H1 (cell line): ENCODE data around the gene FAM149B1. TPM values are rescaled to one million over a fixed set of nuclear protein-coding genes. Genes with fewer than 3 reads are reported as not detected.

Experiments
- ATF2 ChIP-seq: IDR thresholded peaks from 2 replicates; pipeline ENCODE4 v1.6.1; 2012; ENCODE audit warnings: low read length, inconsistent platforms
- BACH1 ChIP-seq: IDR thresholded peaks from 2 replicates; pipeline ENCODE4 v1.6.1; 2012; ENCODE audit warnings: low read length, improper control_type of control experiment
- KDM4A ChIP-seq: IDR thresholded peaks from one replicate; pipeline ENCODE4 v1.7.1; 2012; ENCODE audit warnings: low read depth, mild to moderate bottlenecking, moderate library complexity, low read length, inconsistent platforms; ENCODE audit not compliant: severe bottlenecking
- KDM5A ChIP-seq: fragments of 200-600 bp; IDR thresholded peaks from 2 replicates; pipeline ENCODE4 v1.7.1; 2012; ENCODE audit warnings: mild to moderate bottlenecking, low read length, inconsistent platforms, mixed read lengths
- TAF7 ChIP-seq: optimal IDR thresholded peaks from 2 replicates; pipeline ENCODE3; 2011; ENCODE audit warnings: low read depth, mild to moderate bottlenecking, inconsistent platforms, low read length, moderate library complexity, borderline replicate concordance
- polyA plus RNA-seq, 7 experiments: library from polyadenylated mRNA; depleted of rRNA in 3 of 7; stranded (reverse) in 5 of 7; unstranded in 2 of 7; fragments of >200 nt in 5 of 7; fragments of 200-250 nt in 2 of 7; gene quantifications; 1 replicate in 5 of 7; 2 replicates in 1 of 7; 4 replicates in 1 of 7; pipeline versions ENCODE4 v1.2.1 to v1.2.3, GENCODE V29; 2011 to 2013; ENCODE audit warnings: missing spikeins in 2 of 7, mixed read lengths in 2 of 7
- total RNA-seq: library from RNA; stranded (reverse); fragmentation: NEBNext Ultra II Directional; extraction: Animal tissue kit (Norgen Biotek cat#: 25700); gene quantifications from 2 replicates; pipeline ENCODE4 v1.2.1, GENCODE V29; 2021

Gene FAM149B1
- total and polyA plus RNA-seq, 2 of the 8 experiments (the other 6 are each of a cell fraction or from before 2014, with no cell fraction given) = 16.8 to 21.9 TPM

- TF ChIP-seq ATF2 (no peak), BACH1 (no peak), TAF7 (no peak), KDM4A (no peak), KDM5A (no peak)
Measured at GRCh38 chr10:73246322-73246645, 78.4 kb downstream of the FAM149B1 start (continued).
